ENCODE data around the gene ASB18. TPM values are rescaled to one million over a fixed set of nuclear protein-coding genes. Genes with fewer than 3 reads are reported as not detected.

The ASB18 gene
- total and polyA plus RNA-seq, 2 of the 8 experiments (the other 6 are each of a cell fraction or from before 2014, with no cell fraction given) = not detected

DNA sequence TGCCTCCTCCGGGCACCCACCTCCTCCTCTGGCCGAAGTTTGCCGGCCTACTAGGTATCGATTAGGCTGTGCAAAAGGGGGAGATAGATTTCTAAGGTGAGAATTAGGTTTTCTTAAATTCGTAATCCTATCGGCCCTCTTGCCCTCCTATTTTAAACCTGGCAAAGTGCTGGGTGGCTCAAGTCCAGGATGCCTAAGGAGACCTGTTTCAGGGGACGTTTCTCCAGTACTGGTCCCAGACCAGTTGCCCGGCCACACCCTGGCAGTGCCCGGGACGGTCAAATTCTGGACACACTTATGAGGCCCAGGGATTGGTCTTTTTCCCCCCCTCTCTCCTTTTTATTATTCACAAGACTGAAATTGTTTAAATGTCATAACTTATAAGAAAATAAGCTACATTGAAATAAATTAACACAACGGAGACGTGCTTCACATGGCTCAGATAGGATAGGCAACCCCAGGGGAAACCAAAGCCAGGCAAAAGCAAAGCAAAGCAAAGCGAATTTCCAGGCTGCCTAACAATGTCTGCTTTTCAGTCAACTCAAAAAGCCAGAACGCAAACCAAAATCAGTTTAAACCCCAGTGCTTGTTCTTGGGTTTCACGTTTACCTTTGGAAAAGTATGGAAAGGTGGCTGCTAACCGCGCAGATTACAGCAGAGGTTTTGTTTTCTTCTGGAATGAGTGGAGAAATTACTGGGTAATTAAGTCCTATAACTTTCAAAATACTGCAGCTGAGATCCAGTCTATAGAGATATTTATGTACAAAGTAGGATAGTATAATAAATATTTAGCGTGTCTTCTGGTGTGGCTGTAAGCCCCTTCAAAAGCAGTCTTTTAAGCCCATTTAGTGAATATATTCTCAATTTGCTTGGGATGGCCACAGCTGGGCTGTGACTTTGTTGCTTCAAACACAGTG, 99.0 kb downstream of the ASB18 start:
- no peak overlapping the region for H2BK120ac ChIP-seq (replicated peaks; ENCODE audit: low read depth, low read length)
- peak overlapping the region; percentile 59 to 72 for H3K4me2 ChIP-seq (ENCODE audit: insufficient read depth in 1 of 2, low read depth in 2 of 2, low read length in 2 of 2)
- H2BK5ac ChIP-seq (ENCODE audit: low read depth, low read length) = peak overlapping the region; percentile 66; the same call in 1 of the 2 replicates
- H3K4me3 ChIP-seq (ENCODE audit: extremely low read depth in 1 of 4, insufficient read depth in 2 of 4, low read depth in 3 of 4, low read length in 4 of 4) = peak overlapping the region; percentile 7 to 60 (median 32); a peak in 5 of 8 replicates
- CTCF ChIA-PET (ENCODE audit: partially characterized antibody) = interaction anchor here (0.9 to 2.9 kb wide), 5 partner anchors 9 to 373 kb away, joined by 3 to 16 read pairs (median 4); no protein-coding TSS in a partner anchor
- POLR2A ChIA-PET (ENCODE audit: partially characterized antibody) = no interaction called here
- no peak overlapping the region for H2BK15ac ChIP-seq (ENCODE audit: low read length)
- H2BK20ac ChIP-seq (ENCODE audit: low read length) = no peak overlapping the region
- H3K18ac ChIP-seq (ENCODE audit: extremely low read depth, low read length) = no peak overlapping the region
- H3K9ac ChIP-seq (replicated peaks in 1 of 4; ENCODE audit: extremely low read depth in 1 of 4, low read depth in 3 of 4, low read length in 3 of 4) = no peak overlapping the region
- H3K23ac ChIP-seq (ENCODE audit: insufficient read length) = no peak overlapping the region
- H3K36me3 ChIP-seq (ENCODE audit: control insufficient read depth in 2 of 4, insufficient read depth in 4 of 4, low read length in 3 of 4) = peaks cover 0 to 4% (median 0%) of the 10 kb centered on the region in 4 experiments; a peak in 2 of 8 replicates
- H3K4me1 ChIP-seq (replicated peaks in 1 of 4; ENCODE audit: control insufficient read depth in 3 of 4, insufficient read depth in 4 of 4, low read length in 3 of 4) = peaks cover 12 to 54% (median 43%) of the 10 kb centered on the region in 4 experiments
- 26% methylated on average over 18 of the region's 18 CpGs; no CpG with 5 or more reads in 1 of the 2 experiments for WGBS, 2 experiments (ENCODE audit: extremely low coverage in 1 of 2, insufficient coverage in 1 of 2, insufficient read length in 1 of 2, insufficient replicate concordance in 2 of 2, low coverage in 1 of 2, low lambda C conversion rate in 2 of 2, missing lambda C conversion rate in 1 of 2)
- peaks cover 23% of the 10 kb centered on the region; the same call in 1 of the 2 replicates for H3K23me2 ChIP-seq (ENCODE audit: low read depth, low read length)
- H3K27ac ChIP-seq (ENCODE audit: low read depth, low read length) = no peak overlapping the region
- no peaks in the 10 kb centered on the region for H3K9me3 ChIP-seq (ENCODE audit: insufficient read depth in 2 of 2, low read depth in 1 of 2, low read length in 1 of 2)
- peaks cover 91 to 100% (median 98%) of the 10 kb centered on the region in 4 experiments for H3K27me3 ChIP-seq (replicated peaks in 1 of 4; ENCODE audit: control insufficient read depth in 3 of 4, extremely low read depth in 1 of 4, insufficient read depth in 3 of 4, low read length in 3 of 4)
- no peak overlapping the region for H4K5ac ChIP-seq (ENCODE audit: insufficient read length, low read depth, low read length)
- no peak overlapping the region for H3K14ac ChIP-seq (ENCODE audit: insufficient read length)
- H3K79me1 ChIP-seq (ENCODE audit: low read depth, low read length) = no peaks in the 10 kb centered on the region
- DNase-seq (ENCODE audit: low read depth in 1 of 2, low spot score in 2 of 2) = no peak
- no peak overlapping the region for H4K91ac ChIP-seq (replicated peaks; ENCODE audit: insufficient read length, low read length)
- H3K56ac ChIP-seq (replicated peaks; ENCODE audit: insufficient read length, low read depth, low read length) = no peak overlapping the region
- H2AK5ac ChIP-seq (ENCODE audit: low read depth, low read length) = no peak overlapping the region
- H4K20me1 ChIP-seq (replicated peaks in 1 of 2; ENCODE audit: control insufficient read depth in 1 of 2, insufficient read depth in 2 of 2, low read length in 2 of 2) = peaks cover 18 to 19% of the 10 kb centered on the region in 2 experiments
- no peak overlapping the region for H4K8ac ChIP-seq (ENCODE audit: extremely low read depth, insufficient read depth, low read length)
- no peaks in the 10 kb centered on the region for H3K79me2 ChIP-seq (ENCODE audit: control insufficient read depth in 1 of 2, insufficient read depth in 2 of 2, low read length in 2 of 2)
- no peak for FAIRE-seq
- no peak overlapping the region; the same call in 1 of the 2 replicates for H2BK12ac ChIP-seq (ENCODE audit: low read depth, low read length)
- H3K4ac ChIP-seq (replicated peaks; ENCODE audit: insufficient read length, low read depth, low read length) = no peak overlapping the region
- H2AFZ ChIP-seq (ENCODE audit: low read length) = no peak overlapping the region
- TF ChIP-seq CBX8 (IDR thresholded peaks at IDR 0.05; ENCODE audit: borderline replicate concordance, low read depth, low read length) = peak; percentile 56; the same call in 1 of the 2 replicates
- no peak for TF ChIP-seq ASH2L (IDR thresholded peaks at IDR 0.05; ENCODE audit: low read length)
- TF ChIP-seq, protein P1, sequence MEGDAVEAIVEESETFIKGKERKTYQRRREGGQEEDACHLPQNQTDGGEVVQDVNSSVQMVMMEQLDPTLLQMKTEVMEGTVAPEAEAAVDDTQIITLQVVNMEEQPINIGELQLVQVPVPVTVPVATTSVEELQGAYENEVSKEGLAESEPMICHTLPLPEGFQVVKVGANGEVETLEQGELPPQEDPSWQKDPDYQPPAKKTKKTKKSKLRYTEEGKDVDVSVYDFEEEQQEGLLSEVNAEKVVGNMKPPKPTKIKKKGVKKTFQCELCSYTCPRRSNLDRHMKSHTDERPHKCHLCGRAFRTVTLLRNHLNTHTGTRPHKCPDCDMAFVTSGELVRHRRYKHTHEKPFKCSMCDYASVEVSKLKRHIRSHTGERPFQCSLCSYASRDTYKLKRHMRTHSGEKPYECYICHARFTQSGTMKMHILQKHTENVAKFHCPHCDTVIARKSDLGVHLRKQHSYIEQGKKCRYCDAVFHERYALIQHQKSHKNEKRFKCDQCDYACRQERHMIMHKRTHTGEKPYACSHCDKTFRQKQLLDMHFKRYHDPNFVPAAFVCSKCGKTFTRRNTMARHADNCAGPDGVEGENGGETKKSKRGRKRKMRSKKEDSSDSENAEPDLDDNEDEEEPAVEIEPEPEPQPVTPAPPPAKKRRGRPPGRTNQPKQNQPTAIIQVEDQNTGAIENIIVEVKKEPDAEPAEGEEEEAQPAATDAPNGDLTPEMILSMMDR (IDR thresholded peaks at IDR 0.05; ENCODE audit: control extremely low read depth in 1 of 3, insufficient read depth in 1 of 3, low read depth in 1 of 3, low read length in 3 of 3) = no peak
- no peak for TF ChIP-seq CEBPB (IDR thresholded peaks at IDR 0.05; ENCODE audit: low read depth, low read length)
- TF ChIP-seq JUND (IDR thresholded peaks at IDR 0.05; ENCODE audit: low read length) = no peak
- TF ChIP-seq RNF2 (IDR thresholded peaks at IDR 0.05; ENCODE audit: borderline replicate concordance, low read depth, low read length, missing control alignments, poor library complexity, severe bottlenecking) = peak; percentile 26
- TF ChIP-seq RBBP5 (IDR thresholded peaks at IDR 0.05; ENCODE audit: borderline replicate concordance, low read depth, low read length) = no peak
- TF ChIP-seq MAX (IDR thresholded peaks at IDR 0.05) = no peak

Data from H1 (cell line).